Measurements from ENCODE around the gene SMARCD1.

Gene SMARCD1

DNA sequence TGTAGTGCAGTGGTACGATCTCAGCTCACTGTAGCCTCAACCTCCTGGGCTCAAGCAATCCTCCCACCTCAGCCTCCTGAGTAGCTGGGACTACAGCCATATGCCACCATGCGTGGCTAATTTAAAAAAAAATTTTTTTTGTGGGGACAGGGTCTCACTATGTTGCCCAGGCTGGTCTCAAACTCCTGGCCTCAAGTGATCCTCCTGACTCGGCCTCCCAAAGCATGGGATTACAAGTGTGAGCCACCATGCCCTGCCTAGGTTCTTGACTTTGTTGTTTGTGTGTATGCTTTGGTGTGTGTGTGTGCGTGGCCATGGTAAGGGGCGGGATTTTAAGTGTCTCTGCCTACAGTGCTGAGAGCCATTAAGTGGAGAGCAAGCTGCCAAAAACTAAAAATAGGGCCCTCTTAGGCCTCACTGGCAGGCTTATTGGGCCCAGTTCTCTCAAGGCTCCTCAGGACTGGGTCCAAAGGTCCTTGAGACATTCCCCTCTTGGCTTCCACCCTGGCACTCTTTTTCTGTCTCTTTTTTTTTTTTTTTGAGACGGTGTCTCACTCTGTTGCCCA, 32.0 kb downstream of the SMARCD1 start:
- Histone ChIP-seq H3K4me2 (no peak overlapping the region), H3K4me1 (ENCODE audit: low read depth, poor library complexity, severe bottlenecking) (peaks cover 13% of the 10 kb centered on the region), H3K36me3 (ENCODE audit: insufficient read depth) (no peaks in the 10 kb centered on the region), H3K79me2 (ENCODE audit: insufficient read depth, low read depth) (peaks cover 46% of the 10 kb centered on the region), H4K20me1 (ENCODE audit: insufficient read depth) (no peaks in the 10 kb centered on the region), H3K4me3 (IDR thresholded peaks at IDR 0.05; ENCODE audit: insufficient read depth, low read depth, low read length) (no peak overlapping the region), H2AFZ (ENCODE audit: low read depth) (no peak overlapping the region), H3K27ac (no peak overlapping the region), H3K27me3 (ENCODE audit: insufficient read depth, low read depth) (no peaks in the 10 kb centered on the region), H3K9ac (no peak overlapping the region)
- TF ChIP-seq, protein P1, sequence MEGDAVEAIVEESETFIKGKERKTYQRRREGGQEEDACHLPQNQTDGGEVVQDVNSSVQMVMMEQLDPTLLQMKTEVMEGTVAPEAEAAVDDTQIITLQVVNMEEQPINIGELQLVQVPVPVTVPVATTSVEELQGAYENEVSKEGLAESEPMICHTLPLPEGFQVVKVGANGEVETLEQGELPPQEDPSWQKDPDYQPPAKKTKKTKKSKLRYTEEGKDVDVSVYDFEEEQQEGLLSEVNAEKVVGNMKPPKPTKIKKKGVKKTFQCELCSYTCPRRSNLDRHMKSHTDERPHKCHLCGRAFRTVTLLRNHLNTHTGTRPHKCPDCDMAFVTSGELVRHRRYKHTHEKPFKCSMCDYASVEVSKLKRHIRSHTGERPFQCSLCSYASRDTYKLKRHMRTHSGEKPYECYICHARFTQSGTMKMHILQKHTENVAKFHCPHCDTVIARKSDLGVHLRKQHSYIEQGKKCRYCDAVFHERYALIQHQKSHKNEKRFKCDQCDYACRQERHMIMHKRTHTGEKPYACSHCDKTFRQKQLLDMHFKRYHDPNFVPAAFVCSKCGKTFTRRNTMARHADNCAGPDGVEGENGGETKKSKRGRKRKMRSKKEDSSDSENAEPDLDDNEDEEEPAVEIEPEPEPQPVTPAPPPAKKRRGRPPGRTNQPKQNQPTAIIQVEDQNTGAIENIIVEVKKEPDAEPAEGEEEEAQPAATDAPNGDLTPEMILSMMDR (conservative IDR thresholded peaks at IDR 0.05; ENCODE audit: low read depth, low read length) = no peak

DNA sequence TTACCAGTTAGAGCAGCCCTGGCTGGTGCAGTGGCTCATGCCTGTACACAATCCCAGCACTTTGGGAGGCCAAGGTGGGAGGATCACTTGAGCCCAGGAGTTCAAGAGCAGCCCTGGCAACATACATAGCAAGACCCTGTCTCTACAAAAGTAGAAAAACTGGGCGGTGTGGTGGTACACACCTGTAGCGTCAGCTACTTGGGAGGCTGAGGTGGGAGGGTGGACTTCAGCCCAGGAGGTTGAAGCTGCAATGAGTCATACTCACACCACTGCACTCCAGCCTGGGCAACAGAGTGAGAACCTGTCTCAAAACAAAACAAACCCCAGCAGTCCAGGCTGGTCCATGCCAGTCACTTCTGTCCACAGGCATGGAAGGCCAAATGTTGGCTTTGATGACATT, 34.2 kb downstream of the SMARCD1 start:
- Histone ChIP-seq H3K27me3 (ENCODE audit: insufficient read depth, low read depth) (no peaks in the 10 kb centered on the region), H3K27ac (no peak overlapping the region), H4K20me1 (ENCODE audit: insufficient read depth) (no peaks in the 10 kb centered on the region), H3K9ac (no peak overlapping the region), H3K4me3 (IDR thresholded peaks at IDR 0.05; ENCODE audit: insufficient read depth, low read depth, low read length) (no peak overlapping the region), H2AFZ (ENCODE audit: low read depth) (no peak overlapping the region), H3K4me1 (ENCODE audit: low read depth, poor library complexity, severe bottlenecking) (peaks cover 3% of the 10 kb centered on the region), H3K79me2 (ENCODE audit: insufficient read depth, low read depth) (peaks cover 27% of the 10 kb centered on the region), H3K4me2 (no peak overlapping the region), H3K36me3 (ENCODE audit: insufficient read depth) (no peaks in the 10 kb centered on the region)
- TF ChIP-seq, protein P1 (conservative IDR thresholded peaks at IDR 0.05; ENCODE audit: low read depth, low read length) = no peak

DNA sequence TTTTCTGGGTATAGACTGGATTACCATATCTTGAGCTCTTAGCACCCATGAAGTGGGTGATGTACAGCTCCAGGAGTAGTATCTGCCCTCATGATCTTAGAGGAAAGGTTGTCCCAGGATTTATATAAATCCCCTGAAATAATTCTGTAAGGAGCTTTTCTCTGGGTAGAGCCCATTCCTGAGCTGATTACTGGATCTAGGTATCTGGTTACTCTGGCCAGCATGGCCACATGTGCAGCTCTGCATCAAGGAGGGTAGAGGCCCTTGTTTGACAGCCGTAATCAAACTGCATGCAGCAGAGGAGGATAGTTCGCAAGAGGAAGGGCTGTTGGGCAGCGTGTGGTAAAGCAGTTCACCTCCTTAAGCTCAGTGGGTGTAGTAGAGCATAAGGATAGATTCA, 35.4 kb downstream of the SMARCD1 start:
- no peaks in the 10 kb centered on the region for H3K27me3 ChIP-seq (ENCODE audit: insufficient read depth, low read depth)
- no peak overlapping the region for H3K9ac ChIP-seq
- no peak overlapping the region for H3K4me2 ChIP-seq
- no peaks in the 10 kb centered on the region; the same call in 1 of the 2 replicates for H3K36me3 ChIP-seq (ENCODE audit: insufficient read depth)
- no peaks in the 10 kb centered on the region for H4K20me1 ChIP-seq (ENCODE audit: insufficient read depth)
- no peaks in the 10 kb centered on the region for H3K4me1 ChIP-seq (ENCODE audit: low read depth, poor library complexity, severe bottlenecking)
- no peak overlapping the region for H3K27ac ChIP-seq
- H2AFZ ChIP-seq (ENCODE audit: low read depth) = no peak overlapping the region
- TF ChIP-seq, protein P1 (conservative IDR thresholded peaks at IDR 0.05; ENCODE audit: low read depth, low read length) = no peak
- peaks cover 18% of the 10 kb centered on the region for H3K79me2 ChIP-seq (ENCODE audit: insufficient read depth, low read depth)
- H3K4me3 ChIP-seq (IDR thresholded peaks at IDR 0.05; ENCODE audit: insufficient read depth, low read depth, low read length) = no peak overlapping the region

DNA sequence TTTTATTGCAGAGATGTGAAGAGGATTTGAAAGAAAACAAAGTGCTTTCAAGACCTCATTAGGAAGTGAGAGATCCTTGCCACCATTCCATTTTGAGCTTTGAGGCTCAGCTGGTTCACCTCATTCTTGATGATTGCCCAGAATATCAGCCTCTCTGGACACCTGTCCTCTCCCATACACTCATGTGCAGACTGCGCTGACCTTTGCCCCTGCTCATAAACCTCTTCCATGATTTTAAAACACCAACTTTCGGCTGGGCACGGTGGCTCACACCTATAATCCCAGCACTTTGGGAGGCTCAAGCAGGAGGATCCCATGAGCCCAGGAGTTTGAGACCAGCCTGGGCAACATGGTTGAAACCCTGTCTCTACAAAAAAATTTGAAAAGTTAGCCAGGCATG, 35.8 kb downstream of the SMARCD1 start:
- H3K27ac ChIP-seq = no peak overlapping the region
- peaks cover 14% of the 10 kb centered on the region for H3K79me2 ChIP-seq (ENCODE audit: insufficient read depth, low read depth)
- H3K36me3 ChIP-seq (ENCODE audit: insufficient read depth) = no peaks in the 10 kb centered on the region; the same call in 1 of the 2 replicates
- H3K27me3 ChIP-seq (ENCODE audit: insufficient read depth, low read depth) = no peaks in the 10 kb centered on the region
- TF ChIP-seq, protein P1 (conservative IDR thresholded peaks at IDR 0.05; ENCODE audit: low read depth, low read length) = no peak
- no peak overlapping the region for H3K4me2 ChIP-seq
- no peak overlapping the region for H2AFZ ChIP-seq (ENCODE audit: low read depth)
- H3K4me3 ChIP-seq (IDR thresholded peaks at IDR 0.05; ENCODE audit: insufficient read depth, low read depth, low read length) = no peak overlapping the region
- H3K9ac ChIP-seq = no peak overlapping the region
- no peaks in the 10 kb centered on the region for H4K20me1 ChIP-seq (ENCODE audit: insufficient read depth)
- no peaks in the 10 kb centered on the region for H3K4me1 ChIP-seq (ENCODE audit: low read depth, poor library complexity, severe bottlenecking)
